Activated gamma-delta T cell (primary cell): ENCODE measurements around the gene PEX11B.

Experiments
- DNase-seq: peaks from one replicate; lab custom pipeline; 2025; lab: John Stamatoyannopoulos, UW

The PEX11B gene

DNA sequence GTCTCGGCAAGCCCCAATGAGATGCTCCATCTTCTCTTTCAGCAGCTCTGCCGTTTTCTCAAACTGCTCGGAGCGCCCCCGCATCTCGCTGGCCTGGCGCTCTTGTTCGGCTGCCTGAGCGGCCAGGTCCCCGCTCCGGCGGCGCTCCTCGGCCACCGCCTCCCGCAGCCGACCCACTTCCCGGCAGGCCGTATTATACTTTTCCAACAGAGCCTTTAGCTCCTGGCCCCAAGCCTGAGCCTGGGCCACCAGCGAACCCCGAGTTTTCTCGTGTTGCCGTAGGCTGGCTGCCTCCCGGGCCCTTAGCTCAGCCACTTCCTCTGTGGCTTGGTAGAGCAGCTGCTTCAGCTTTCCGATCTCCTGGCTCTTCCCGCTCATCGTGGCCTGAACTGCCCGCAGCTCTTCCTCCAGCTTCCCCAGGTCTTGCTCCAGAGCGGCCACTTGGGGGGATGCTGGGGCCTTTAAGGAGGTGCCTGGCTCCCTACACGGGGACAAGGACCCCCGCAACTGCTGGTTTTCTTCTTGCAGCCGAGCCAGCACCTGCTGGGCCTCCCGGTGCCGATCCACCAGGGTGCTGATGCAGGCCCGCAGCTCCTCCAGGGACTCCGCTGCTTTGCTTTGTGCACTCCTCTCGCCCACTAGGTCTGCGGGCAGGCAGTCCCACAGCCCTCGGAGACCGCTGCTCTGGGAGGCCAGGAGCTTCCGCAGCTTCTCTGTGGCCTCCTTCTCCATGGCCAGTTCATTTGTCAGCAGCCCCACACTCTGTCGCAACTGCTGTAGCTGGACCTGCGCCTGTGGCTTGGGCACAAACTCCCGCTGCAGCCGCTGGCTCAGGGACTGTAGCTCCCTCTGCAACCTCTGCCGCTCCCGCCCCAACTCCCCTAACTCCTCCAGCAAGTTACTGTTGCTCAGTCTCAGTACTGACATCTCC is 46.3 kb downstream of the PEX11B start:
- no peak for DNase-seq

DNA sequence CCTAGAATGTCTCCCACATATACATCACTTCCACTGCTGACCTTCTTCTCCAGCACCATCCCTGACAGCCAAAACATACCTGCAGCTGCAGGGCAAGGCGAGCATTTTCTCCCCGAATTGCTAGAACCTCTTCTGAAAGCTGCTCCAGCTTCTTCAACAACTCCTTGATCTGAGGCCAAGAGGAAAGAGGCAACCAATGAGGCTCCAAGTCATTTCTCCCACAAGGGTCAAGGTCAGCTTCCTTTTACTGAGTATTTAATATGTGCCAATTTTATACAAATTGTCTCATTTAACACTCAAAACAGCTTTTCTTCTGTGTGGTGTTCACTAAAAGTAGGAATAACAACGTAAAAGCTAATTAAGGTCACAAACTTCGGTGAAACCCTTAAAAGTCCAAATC is 50.3 kb downstream of the PEX11B start:
- DNase-seq: no peak

DNA sequence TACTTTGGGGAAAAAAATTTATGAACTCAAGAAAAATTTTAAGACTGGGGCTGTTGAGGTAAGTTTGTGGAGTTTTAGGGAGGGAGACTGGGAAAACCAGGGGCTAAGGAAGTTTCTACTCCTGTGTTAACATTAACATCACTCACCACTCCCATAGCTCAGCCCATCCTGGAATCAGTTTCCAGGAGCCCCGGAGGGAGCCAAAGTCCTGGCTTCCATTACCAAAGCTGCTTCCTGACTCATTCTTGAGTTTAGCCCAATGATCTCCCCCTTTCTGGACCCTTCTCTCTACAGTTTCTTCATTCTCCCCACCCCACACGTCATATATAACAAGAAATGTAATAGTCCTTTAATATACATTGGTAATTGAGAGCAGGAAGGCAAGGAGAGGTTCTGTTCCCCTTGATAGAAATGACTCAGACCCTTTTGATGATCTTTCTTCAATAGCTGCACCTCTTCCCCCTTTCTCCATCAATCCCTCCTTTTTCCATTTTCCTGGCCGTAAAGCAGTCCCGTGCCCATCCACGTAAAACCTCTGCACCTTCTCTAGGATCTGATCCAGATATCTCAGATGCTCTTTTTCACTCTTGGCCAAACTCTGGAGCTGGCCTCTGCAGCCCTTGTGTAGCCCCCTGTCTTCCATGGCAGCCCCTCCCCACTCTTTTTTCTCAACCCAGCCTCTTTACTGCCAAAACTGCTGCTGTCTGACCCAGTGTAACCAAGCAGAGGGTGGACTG is 55.1 kb downstream of the PEX11B start:
- DNase-seq: no peak
